ENCODE results near the gene ROCK2.

GRCh38 chr2:11160731-11161455, 183.5 kb downstream of the ROCK2 start:
- TF ChIP-seq FOSL1 (IDR thresholded peaks at IDR 0.05; ENCODE audit: insufficient read depth, low read depth, low read length) (no peak), CREB1 (IDR thresholded peaks at IDR 0.05) (no peak), CTCF (IDR thresholded peaks at IDR 0.05; ENCODE audit: control extremely low read depth in 1 of 3, insufficient read depth in 1 of 3, low read depth in 1 of 3, low read length in 3 of 3) (no peak), USF2 (IDR thresholded peaks at IDR 0.05; ENCODE audit: low read length) (no peak), HDAC6 (IDR thresholded peaks at IDR 0.05; ENCODE audit: low read depth, low read length) (no peak), POLR2A (IDR thresholded peaks at IDR 0.05; ENCODE audit: control extremely low read depth in 1 of 2, low read depth in 2 of 2, low read length in 2 of 2) (no peak), CHD1 (IDR thresholded peaks at IDR 0.05; ENCODE audit: low read depth, low read length) (no peak), ATF2 (IDR thresholded peaks at IDR 0.05; ENCODE audit: low read length) (no peak), EGR1 (IDR thresholded peaks at IDR 0.05; ENCODE audit: borderline replicate concordance, low read depth, low read length) (no peak), SIRT6 (IDR thresholded peaks at IDR 0.05; ENCODE audit: low read length) (no peak), E2F6 (IDR thresholded peaks at IDR 0.05) (no peak)

Data from H1 (cell line).